Suppressor macrophage treated with lipopolysaccharide for 4 hours (primary cell): ENCODE data around the gene MRGPRX3.
A peak's percentile ranks its signal among the peaks of the same experiment; 100 is the strongest.
"Not testable (repeated sequence)": the region's sequence is repeated elsewhere in the genome, so short reads cannot be mapped to it uniquely, and the experiment has no call there.

Experiments
- DNase-seq: peaks from one replicate; pipeline ENCODE4 v3.0.0-alpha.2; 2020

Gene MRGPRX3

GRCh38 chr11:18132341-18132740, at the start of gene MRGPRX3:
Gene MRGPRX3, plus strand, starts transcription at chr11:18132571. Its CDS starts 4,632 bp downstream, at chr11:18137203.
- DNase-seq, result no peak

DNA sequence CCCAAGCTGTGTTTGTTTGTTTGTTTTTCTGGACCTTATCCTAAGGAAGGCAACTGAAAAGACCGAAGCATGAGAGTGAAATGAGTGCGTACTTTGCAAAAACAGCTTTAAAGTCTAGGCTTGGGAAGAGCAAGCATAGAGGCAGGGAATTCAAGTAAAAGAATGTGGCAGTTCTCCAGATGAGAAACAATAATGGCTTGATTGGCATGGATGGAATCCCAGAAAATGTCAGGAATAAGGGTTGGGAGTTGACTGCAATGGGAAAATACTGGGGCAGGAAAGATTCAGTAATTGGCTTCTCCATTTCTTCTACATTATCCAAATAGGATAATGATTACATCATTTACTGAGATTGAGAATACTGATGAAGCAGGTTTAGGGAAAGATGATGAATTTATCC, 44.0 kb upstream of the MRGPRX3 start:
- no peak for DNase-seq

GRCh38 chr11:18088966-18089365, 43.4 kb upstream of the MRGPRX3 start:
- no peak for DNase-seq

DNA sequence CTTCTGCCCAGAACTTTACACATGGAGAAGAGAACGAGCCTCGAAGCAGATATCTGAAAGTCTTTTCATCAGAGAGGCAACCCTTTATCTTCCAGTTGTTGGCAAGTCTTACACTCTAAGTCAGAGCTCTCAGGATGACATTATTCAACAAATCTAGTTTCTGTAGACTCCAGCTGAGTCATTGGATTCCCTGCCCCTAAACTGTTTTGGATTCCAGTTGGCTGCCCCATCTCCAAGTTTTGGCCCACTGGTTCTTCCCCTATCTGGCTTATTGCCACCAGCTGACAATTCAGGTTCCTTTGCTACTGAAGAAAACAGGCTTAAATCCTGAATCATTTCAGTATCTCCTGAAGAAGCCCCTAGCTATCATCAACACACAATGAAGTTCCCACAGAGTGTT, 40.6 kb upstream of the MRGPRX3 start:
- DNase-seq, result no peak

GRCh38 chr11:18093959-18094358, 38.4 kb upstream of the MRGPRX3 start:
- no peak for DNase-seq

DNA sequence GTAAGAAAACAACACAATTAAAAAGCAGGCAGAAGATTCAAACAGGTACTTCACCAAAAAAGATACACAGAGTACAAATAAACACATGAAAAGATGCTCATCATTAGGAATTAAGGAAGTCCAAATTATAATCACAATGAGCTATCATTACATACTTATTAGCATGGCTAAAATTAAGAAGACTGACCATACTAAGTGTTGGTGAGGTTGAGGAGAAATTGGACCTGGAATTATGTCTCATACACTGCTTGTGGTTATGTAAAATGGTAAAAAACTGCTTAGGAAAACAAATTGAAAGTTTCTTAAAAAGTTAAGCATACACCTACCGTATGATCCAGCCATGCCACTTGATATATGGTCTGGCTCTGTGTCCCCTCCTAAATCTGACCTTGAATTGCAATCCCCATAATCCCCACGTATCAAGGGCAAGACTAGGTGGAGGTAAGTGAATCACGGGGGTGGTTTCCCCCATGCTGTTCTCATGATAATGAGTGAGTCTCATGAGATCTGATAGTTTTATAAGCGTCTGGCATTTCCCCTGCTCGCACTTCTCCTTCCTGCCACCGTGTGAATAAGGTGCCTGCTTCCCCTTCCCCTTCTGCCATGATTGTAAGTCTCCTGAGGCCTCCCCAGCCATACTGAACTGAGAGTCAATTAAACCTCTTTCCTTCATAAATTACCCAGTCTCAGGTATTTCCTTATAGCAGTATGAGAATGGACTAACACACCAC, 31.3 kb upstream of the MRGPRX3 start:
- no peak for DNase-seq

DNA sequence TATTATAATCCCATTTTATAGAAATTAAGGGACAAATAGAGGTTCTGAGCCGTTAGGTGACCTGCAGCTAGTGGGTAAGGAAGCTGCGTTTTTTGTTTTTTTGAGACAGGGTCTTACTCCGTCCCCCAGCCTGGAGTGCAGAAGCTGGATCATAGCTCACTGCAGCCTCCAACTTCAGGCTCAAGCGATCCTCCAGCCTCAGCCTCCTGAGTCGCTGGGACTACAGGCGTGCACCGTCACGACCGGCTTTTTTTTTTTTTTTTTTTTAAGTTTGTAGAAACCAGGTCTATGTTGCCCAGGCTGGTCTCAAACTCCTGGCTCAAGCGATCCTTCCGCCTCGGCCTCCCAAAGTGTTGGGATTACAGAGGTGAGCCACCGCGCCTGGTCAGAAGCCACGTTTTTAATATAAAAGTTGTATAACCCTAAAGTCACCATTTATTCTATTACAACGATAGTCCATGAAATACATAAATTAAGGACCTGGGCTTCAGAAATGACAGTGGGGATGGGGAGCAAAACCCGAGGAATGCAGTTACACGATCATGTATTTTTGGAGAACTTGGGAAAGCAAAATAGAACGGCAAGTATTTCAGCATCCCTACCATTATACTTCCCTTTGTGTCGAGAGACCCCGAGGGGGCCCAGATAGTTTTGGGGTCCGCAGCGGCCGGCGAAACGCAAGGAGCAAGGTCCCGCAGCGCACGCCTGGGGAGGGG, 27.1 kb upstream of the MRGPRX3 start:
- DNase-seq, result no peak

GRCh38 chr11:18105802-18106574, 26.4 kb upstream of the MRGPRX3 start, which contains the start of gene SAAL1:
Gene SAAL1, minus strand, starts transcription at chr11:18106082. Its CDS starts 41 bp downstream, at chr11:18106041.
- peak; percentile 92 for DNase-seq

DNA sequence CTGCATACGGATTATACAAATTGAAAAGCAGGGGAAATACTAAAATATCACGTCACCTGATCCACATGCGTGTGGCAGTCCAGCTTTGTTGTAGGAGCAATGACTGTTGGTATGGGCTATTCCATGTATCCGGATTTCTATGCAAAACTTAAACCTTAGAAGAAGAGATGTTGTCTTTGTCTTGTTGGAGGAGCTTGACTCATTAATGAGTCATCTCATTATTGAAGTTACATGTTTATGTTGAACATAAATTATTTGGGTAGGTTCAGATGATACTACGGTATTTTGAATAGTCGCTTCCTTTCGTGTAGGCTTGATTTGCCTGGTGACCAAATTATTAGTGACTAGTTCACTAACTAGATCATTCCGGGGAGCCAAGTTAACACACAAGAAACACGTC, 25.7 kb upstream of the MRGPRX3 start:
- DNase-seq, result no peak

DNA sequence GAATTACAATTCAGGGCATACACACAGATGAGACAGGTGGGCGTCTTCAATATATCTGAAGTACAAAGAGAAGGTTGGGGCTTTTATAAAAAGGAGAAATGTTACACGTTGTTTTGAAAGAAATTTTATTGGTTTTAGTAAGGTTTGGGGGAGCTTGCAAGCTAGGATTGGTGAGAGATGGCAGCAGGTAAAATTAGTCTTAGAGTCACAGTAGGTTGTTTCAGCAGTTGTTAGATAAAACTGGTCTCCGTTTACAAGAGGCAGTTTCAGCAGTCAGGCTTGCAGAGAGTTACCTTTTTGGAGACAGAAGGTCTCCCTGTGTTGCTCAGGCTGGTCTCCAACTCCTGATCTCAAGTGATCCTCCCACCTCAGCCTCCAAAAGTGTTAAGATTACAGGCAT, 24.1 kb upstream of the MRGPRX3 start:
- no peak for DNase-seq

DNA sequence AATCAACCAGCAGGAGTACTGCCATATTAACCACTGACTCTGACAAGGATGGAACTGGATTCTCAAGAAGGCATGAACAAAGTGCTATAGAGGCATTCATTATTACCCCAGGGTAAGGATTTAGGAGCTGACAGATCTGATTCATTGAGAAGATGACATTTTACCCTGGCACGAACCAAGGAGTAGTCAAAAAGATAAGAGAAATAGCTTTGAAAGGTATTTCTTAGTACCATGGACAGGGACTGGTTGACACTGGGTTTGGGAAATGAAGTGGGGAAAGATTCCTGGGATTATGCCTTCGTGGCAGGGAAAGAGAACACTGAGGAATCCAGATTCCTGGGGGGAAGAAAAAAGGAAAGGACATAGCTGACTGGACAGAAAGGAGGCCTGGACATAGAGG, 21.4 kb upstream of the MRGPRX3 start:
- DNase-seq, result no peak

GRCh38 chr11:18115360-18116127, 16.8 kb upstream of the MRGPRX3 start:
- DNase-seq, result peak; percentile 74

- not testable (repeated sequence) for DNase-seq
Observed at GRCh38 chr11:18121331-18121828, 11.0 kb upstream of the MRGPRX3 start.

GRCh38 chr11:18131115-18131514, 1.3 kb upstream of the MRGPRX3 start:
- DNase-seq, result not testable (repeated sequence)

- no peak for DNase-seq
Observed at GRCh38 chr11:18135308-18135707, 2.9 kb downstream of the MRGPRX3 start.

DNA sequence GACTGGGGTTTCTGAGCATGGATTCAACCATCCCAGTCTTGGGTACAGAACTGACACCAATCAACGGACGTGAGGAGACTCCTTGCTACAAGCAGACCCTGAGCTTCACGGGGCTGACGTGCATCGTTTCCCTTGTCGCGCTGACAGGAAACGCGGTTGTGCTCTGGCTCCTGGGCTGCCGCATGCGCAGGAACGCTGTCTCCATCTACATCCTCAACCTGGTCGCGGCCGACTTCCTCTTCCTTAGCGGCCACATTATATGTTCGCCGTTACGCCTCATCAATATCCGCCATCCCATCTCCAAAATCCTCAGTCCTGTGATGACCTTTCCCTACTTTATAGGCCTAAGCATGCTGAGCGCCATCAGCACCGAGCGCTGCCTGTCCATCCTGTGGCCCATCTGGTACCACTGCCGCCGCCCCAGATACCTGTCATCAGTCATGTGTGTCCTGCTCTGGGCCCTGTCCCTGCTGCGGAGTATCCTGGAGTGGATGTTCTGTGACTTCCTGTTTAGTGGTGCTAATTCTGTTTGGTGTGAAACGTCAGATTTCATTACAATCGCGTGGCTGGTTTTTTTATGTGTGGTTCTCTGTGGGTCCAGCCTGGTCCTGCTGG, 4.9 kb downstream of the MRGPRX3 start:
- no peak for DNase-seq

GRCh38 chr11:18140145-18140544, 7.8 kb downstream of the MRGPRX3 start:
- no peak for DNase-seq

DNA sequence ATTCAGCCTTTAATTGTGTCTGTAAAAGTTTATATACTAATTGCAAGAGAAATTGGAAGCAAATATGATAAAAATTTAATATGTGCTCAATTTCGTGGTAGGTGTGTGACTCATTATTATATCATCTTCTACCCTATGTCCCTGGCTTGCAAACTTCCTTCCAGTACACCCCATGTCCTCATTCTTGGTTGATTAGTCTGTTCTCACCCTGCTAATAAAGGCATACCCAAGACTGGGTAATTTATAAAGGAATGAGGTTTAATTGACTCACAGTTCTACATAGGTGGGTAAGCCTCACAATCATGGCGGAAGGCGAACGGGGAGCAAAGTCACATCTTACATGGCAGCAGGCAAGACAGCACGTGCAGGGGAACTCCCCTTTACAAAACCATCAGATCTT, 11.9 kb downstream of the MRGPRX3 start:
- no peak for DNase-seq

DNA sequence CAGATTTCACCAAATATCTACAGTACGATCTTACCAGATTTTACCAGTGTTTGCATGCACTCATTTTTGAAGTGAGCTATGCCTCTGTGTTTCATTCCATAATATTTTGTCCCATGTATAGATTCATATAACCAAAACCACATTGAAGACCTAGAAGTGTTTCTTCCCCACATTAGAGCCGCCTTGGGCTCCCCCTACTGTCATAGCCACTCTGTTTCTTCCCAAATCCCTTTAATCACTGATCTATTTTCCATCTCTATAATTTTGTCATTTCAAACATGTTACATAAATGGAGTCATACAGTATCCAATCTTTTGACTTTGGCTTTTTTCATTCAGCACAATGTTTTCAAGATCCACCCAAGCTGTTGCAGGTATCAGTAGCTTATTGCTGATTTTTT, 12.7 kb downstream of the MRGPRX3 start:
- no peak for DNase-seq

GRCh38 chr11:18145837-18146236, 13.5 kb downstream of the MRGPRX3 start:
- DNase-seq, result no peak

DNA sequence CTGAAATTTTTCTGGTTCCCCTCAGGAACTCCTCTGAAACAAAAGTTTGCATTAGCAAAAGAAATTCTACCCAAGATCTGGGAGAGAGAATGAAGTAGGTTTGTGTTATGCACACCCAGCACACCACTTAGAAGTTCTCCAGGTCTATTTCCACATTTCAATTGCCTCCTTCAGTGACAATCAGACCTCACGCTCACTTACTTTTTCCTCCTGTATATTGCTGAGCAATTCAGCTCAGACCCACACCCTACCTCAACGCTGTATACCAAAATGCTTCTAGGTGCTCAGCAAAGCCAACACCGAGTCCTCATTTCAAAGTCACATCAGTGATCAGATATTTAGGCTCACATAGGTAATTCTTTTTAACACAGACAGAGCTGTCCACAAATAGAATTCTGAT, 19.2 kb downstream of the MRGPRX3 start:
- DNase-seq, result no peak

- no peak for DNase-seq
Observed at GRCh38 chr11:18168372-18168771, 36.0 kb downstream of the MRGPRX3 start.
